ENCODE measurements around the gene PTPRN2. TPM values are rescaled to one million over a fixed set of nuclear protein-coding genes. Genes with fewer than 3 reads are reported as not detected.

The PTPRN2 gene
- total RNA-seq, 2 donors from 2014 or later, result 0.35 to 0.61 TPM

DNA sequence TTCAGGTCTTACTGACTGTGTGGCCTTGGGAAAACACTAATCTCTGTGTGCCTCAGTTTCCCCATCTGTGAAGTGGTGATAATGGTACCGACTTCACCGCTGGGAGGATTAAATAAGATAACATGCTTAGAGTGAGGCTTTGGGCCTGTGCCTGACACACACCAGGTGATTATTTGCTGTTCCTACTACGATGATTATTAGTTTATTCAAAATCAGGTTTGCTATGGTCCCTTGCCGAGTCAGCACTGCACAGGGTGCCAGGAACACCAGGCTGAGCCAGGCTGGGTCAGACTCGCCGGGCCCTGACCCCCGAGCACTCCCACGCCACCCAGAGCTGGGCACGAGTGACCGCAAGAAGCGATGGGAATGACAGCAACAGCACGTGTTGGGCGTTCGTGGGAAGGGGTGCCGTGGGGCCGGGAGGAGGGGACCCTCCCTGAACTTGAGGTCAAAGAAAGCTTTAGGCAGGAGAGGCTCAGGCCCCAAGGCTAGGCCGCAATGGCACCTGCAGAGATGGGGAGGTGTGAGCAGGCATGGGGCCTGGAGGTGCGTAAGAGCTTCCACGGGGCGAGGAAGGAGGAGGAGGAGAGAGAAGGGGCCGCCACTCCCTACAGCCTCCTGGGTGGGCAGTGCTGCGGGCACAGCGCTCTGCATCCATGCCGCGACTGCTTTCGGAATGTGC, 925.4 kb downstream of the PTPRN2 start:
- DNase-seq (ENCODE audit: low spot score in 2 of 2), result no peak
- no peak overlapping the region for H3K27ac Mint-ChIP-seq
- H3K36me3 Mint-ChIP-seq, result no peaks in the 10 kb centered on the region
- ATAC-seq, result no peak
- no peaks in the 10 kb centered on the region for H3K9me3 Mint-ChIP-seq

DNA sequence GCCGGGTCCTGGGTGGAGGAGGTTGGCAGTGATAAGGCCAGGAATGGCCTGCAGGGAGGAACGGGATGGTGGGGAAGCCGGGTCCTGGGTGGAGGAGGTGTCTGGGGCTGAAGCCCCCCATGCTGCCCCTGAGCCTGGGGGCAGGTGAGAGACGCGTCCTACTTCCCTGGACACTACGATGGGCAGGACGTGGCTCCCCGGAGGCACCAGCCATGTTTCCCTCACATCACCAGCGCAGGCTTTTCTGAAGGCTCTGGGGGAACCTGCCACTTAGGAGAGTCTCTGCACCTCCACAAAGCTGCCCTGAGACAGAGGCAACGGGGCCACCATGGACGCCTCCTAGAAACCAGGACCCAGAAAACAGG, 926.0 kb downstream of the PTPRN2 start:
- Mint-ChIP-seq H3K27ac (no peak overlapping the region), H3K9me3 (no peaks in the 10 kb centered on the region), H3K36me3 (no peaks in the 10 kb centered on the region)
- ATAC-seq, result no peak
- DNase-seq (ENCODE audit: low spot score in 2 of 2), result no peak

- Mint-ChIP-seq H3K27ac (no peak overlapping the region), H3K9me3 (no peaks in the 10 kb centered on the region)
- ATAC-seq, result no peak
These were observed 926.5 kb downstream of the PTPRN2 start for GRCh38 chr7:157660971-157661610.

GRCh38 chr7:157658851-157659412, 928.7 kb downstream of the PTPRN2 start:
- ATAC-seq (no peak), DNase-seq (ENCODE audit: low spot score in 2 of 2) (no peak)
- H3K27ac Mint-ChIP-seq, result no peak overlapping the region
- H3K9me3 Mint-ChIP-seq, result no peaks in the 10 kb centered on the region
- no peaks in the 10 kb centered on the region for H3K36me3 Mint-ChIP-seq

More at GRCh38 chr7:157660971-157661610, 926.5 kb downstream of the PTPRN2 start:
- peak in 1 of 2 donors; percentile 35 for DNase-seq (ENCODE audit: low spot score in 2 of 2)
- H3K36me3 Mint-ChIP-seq, result no peaks in the 10 kb centered on the region

DNA sequence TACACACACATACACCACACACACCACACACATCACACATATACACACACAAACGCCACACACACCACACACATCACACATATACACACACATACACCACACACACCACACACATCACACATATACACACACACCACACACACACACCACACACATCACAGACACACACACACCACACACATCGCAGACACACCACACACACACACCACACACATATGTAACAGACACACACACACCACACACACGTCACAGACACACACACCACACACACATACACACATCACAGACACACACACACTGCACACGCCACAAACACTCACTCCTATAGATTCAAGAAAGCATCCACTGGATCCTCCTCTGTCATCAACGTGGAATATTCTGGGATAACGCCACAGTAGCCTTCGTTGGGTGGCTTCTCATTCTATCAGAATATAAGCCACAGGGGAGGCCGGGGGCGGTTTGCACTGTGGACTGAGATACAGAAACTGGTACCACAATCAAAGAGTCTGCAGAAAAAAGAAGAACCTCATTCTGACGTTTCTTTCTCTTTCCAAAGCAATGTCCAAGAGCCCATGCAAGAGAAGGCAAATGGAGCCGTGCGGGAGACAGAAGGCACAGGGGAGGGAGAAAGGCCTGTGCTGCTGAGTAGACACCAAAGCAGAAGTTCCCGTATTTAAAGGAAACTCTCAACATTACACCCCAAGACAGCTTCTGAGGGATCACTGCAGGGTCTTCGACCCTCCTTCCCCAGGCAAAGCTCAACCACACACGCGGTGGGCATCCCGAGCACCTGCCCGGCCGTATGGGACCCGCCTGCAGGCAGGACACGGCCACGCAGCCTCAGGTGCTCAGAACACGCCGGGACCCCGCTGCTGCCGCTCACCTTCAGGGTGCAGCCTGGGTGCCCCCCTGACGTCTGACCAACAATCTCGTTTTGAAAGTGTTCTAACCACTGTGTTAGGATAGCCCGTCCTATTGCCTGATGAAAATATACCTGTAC, 929.6 kb downstream of the PTPRN2 start:
- DNase-seq (ENCODE audit: low spot score in 2 of 2) (peak in 1 of 2 donors; percentile 53), ATAC-seq (no peak)
- H3K9me3 Mint-ChIP-seq, result no peaks in the 10 kb centered on the region
- H3K27ac Mint-ChIP-seq, result no peak overlapping the region
- no peaks in the 10 kb centered on the region for H3K36me3 Mint-ChIP-seq

- ATAC-seq (no peak), DNase-seq (ENCODE audit: low spot score in 2 of 2) (no peak)
- Mint-ChIP-seq H3K36me3 (no peaks in the 10 kb centered on the region), H3K9me3 (no peaks in the 10 kb centered on the region), H3K27ac (no peak overlapping the region)
These were observed 931.3 kb downstream of the PTPRN2 start for GRCh38 chr7:157656195-157656769.

- ATAC-seq (no peak), DNase-seq (ENCODE audit: low spot score in 2 of 2) (no peak)
- H3K27ac Mint-ChIP-seq, result no peak overlapping the region
- H3K36me3 Mint-ChIP-seq, result no peaks in the 10 kb centered on the region
- H3K9me3 Mint-ChIP-seq, result no peaks in the 10 kb centered on the region
These were observed 933.3 kb downstream of the PTPRN2 start for GRCh38 chr7:157654350-157654749.

GRCh38 chr7:157653827-157654207, 933.8 kb downstream of the PTPRN2 start:
- ATAC-seq (no peak), DNase-seq (ENCODE audit: low spot score in 2 of 2) (no peak)
- H3K36me3 Mint-ChIP-seq, result no peaks in the 10 kb centered on the region
- H3K27ac Mint-ChIP-seq, result no peak overlapping the region
- no peaks in the 10 kb centered on the region for H3K9me3 Mint-ChIP-seq

GRCh38 chr7:157652954-157653826, 934.4 kb downstream of the PTPRN2 start:
- ATAC-seq, result no peak
- no peaks in the 10 kb centered on the region for H3K9me3 Mint-ChIP-seq
- no peaks in the 10 kb centered on the region for H3K36me3 Mint-ChIP-seq
- no peak for DNase-seq (ENCODE audit: low spot score in 2 of 2)
- no peak overlapping the region for H3K27ac Mint-ChIP-seq

DNA sequence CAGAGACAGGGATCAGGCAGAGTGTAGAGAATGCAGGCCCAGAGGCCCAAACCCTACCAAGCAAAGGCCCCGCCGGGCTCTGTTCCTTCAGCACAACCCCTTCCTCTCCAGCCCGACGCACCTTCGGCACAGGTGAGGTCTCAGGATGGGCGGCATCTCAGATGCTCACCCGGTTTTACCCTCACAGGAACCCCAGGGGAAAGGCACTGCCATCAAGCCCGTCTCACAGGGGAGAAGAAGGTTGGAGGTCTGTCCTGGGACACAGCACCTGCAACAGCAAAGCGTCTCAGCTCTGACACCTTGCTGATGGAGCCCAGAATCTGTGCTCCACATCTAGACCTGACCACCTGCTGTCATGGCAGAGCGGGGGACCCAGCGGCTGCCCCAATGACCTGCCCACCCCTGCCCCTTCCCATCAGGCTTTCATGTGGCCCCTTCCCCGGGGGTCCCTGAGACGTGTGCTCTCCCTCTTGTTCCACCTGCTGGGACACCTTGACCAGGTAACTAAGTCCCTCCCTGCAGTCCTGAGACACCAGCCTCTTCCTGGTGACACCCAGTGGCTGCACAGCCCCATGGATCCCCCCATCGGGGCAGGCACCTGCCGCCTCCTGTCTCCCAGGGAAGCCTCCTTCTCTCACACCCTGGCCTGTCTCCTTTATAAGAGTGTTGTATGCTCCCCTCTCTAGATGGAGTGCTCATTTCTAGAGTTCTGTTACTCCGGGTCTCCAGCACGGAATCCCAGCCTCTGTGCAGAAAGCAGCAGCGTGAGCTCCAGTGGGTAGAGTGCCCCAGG, 935.3 kb downstream of the PTPRN2 start:
- no peak for DNase-seq (ENCODE audit: low spot score in 2 of 2)
- ATAC-seq, result no peak
- Mint-ChIP-seq H3K27ac (no peak overlapping the region), H3K36me3 (no peaks in the 10 kb centered on the region), H3K9me3 (no peaks in the 10 kb centered on the region)

- H3K27ac Mint-ChIP-seq, result no peak overlapping the region
- no peak for ATAC-seq
- no peaks in the 10 kb centered on the region for H3K36me3 Mint-ChIP-seq
- no peaks in the 10 kb centered on the region for H3K9me3 Mint-ChIP-seq
- DNase-seq (ENCODE audit: low spot score in 2 of 2), result no peak
These were observed 936.1 kb downstream of the PTPRN2 start for GRCh38 chr7:157651366-157652160.

DNA sequence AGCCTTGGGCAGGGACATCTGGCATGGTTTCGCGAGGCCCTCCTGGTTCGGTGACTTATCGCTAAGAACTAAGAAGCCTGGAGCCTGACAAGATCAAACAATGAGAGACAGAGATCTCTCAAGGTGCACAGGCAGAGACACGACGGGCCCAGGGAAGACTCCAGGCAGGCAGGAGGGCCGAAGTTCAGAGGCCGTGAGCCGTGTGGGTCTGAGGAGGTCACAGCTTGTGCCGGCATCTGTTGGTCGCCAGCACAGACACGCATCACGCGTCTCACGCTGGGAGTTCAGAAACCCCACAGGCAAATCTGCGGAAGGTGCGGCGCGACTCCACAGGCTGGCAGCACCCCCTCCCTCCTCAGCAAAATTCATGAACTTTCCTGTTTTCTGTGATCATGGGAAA, 936.8 kb downstream of the PTPRN2 start:
- no peak for DNase-seq (ENCODE audit: low spot score in 2 of 2)
- no peak for ATAC-seq
- Mint-ChIP-seq H3K27ac (no peak overlapping the region), H3K9me3 (no peaks in the 10 kb centered on the region), H3K36me3 (no peaks in the 10 kb centered on the region)

DNA sequence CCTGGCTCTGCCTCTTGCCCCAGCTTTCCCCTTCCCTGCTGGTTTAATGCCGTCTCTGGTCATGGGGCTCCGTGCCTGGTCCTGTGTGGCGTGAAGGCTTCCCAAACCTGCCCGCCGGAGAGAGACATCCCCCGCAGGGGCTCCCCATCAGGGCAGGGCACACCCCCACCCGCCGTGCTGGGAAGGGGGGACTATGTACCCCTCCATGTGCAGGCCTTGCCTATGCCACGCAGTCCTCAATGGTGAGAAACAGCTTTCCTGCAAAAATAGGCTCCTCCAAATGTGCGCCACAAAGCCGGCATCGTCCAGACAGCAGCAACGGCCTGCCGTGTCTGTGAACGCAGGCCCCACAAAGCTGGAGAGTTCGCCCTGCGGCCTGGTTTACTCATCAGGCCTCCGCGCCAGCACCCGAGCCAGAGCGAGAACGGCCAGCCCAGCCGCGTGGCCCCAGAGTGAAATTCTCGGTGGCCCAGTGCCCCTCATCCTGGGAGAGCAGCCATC, 937.4 kb downstream of the PTPRN2 start:
- Mint-ChIP-seq H3K9me3 (no peaks in the 10 kb centered on the region), H3K27ac (no peak overlapping the region), H3K36me3 (no peaks in the 10 kb centered on the region)
- DNase-seq (ENCODE audit: low spot score in 2 of 2) (no peak), ATAC-seq (no peak)

DNA sequence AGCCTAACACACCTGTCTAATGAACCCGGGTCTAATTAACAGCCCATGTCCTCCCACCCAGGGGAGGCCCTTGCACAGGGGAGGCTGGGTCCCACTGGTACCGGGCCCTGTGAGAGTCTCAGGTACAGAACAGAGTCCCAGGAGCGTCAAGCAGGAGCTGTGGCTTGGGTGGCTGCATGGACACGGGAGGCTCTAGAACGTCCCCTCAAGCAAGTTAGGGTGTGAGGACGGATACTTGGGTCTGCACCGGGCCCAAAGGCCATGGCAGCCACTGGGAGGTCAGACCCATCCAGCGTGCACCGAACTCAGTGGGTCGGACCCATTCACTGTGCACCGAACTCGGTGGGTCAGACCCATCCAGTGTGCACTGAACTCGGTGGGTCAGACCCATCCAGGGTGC, 941.1 kb downstream of the PTPRN2 start:
- Mint-ChIP-seq H3K36me3 (no peaks in the 10 kb centered on the region), H3K27ac (no peak overlapping the region), H3K9me3 (no peaks in the 10 kb centered on the region)
- no peak for ATAC-seq
- DNase-seq (ENCODE audit: low spot score in 2 of 2), result peak in 1 of 2 donors; percentile 44
